NCI-H774 (cell line): ENCODE measurements around the gene SFTA2.
"Not testable (repeated sequence)": the region's sequence is repeated elsewhere in the genome, so short reads cannot be mapped to it uniquely, and the experiment has no call there.

Source experiments
- DNase-seq: peaks from one replicate; lab custom pipeline; 2025; lab: John Stamatoyannopoulos, UW

The SFTA2 gene

DNA sequence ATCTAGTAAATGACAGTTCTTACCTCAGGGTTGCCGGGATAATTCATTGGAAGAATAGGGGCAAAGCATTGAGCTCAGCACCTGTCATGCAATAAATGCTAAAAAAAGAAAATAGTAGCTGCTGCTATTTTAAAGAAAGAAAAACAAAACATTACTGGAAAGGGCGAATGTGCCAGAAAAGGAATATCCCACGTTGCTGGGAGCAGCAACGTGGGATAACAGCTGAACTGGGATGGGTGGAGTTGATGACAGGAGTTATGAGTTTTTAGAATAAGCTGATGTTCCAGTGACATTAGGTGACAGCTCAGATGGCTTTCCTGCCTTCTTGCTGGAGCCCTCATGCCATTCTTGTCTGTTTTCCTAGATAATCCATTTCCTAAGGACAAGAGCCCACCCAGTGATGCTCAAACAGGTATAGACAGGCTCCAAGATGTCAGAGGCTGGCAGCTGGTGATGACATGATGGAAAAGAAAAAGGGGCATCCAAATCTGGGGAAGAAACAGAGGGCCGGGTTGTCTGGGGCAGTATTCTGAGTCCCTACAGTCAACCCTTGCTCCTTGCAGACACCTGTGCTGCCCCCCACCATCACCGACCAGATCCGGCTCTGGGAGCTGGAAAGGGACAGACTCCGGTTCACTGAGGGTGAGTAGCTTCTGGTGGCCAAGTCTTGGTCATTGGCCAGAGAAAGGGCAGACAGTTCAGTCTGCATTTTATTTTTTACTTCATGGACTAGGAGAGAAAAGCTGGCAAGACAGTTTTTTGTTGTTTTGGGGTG lies 19.0 kb downstream of the SFTA2 start:
- no peak for DNase-seq

DNA sequence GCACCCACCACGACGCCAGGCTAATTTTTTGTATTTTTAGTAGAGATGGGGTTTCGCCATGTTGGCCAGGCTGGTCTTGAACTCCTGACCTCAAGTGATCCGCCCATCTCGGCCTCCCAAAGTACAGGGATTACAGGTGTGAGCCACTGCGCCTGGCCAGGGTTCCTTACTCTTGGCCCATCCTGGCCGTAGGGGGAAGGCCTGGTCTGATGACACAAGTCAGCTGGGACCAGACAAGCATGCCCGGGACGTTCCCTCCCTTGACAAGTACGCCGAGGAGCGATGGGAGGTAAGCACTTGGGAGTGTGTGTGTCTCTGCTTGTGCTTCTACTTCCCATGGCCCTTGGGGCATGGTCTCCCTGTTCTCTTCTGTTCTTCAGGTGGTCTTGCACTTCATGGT lies 21.5 kb downstream of the SFTA2 start:
- DNase-seq: not testable (repeated sequence)

DNA sequence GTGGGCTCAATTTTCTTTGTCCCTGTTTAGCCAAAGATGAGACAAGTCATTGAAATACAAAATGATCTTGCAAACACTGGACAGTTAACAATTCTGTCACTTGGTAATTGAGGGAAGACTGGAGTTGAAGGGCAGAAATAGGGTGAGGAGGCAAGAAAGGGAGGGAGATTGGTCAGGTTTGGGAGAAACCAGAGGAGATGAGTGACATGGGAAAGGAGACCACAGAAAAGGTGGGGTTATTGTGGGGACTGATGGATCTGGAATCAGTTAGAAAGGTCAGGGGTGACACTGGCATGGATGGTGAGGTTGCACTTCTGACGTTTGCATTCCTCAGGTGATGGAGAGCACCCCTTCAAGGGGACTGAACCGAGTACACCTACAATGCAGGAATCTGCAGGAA lies 23.3 kb downstream of the SFTA2 start:
- DNase-seq: no peak

GRCh38 chr6:30907758-30908591 lies 24.0 kb downstream of the SFTA2 start, which contains the start of gene GTF2H4:
GTF2H4 (plus strand) TSS chr6:30908207.
- DNase-seq: peak; percentile 97

GRCh38 chr6:30907290-30907757 lies 24.6 kb downstream of the SFTA2 start:
- not testable (repeated sequence) for DNase-seq

DNA sequence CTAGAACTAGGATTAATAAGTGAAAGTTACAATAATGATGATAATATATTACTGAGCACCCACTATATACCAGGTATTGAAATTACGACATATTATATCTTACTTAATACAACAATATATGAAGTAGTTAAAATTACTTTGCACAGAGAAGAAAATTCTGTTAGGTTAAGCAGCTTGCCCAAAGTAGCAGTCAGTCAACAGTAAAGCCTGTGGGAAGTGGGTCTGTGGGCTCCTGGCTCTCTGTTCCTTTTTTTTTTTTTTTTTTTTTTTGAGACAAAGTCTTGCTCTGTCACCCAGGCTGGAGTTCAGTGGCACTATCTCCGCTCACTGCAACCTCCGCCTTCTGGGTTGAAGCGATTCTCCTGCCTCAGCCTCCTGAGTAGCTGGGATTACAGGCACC lies 28.7 kb downstream of the SFTA2 start:
- no peak for DNase-seq

DNA sequence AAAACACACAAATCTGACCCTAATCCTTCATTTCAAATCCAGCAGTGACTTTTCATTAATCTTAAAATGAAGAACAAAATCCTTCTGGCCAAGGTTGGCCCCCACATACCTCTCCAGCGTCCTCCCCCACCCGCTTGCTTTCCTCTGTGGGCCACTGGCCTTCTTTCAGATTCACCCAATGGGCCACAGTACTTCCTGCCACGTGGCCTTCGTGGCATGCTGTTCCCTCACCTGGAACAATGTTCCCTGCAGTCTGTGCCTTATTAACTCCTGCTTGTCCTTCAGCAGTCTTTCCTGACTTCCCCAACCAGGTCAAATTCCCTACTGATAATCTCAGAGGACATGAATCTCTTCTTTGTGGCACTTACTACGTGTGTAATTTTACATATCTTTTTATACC lies 29.3 kb downstream of the SFTA2 start:
- DNase-seq: no peak

DNA sequence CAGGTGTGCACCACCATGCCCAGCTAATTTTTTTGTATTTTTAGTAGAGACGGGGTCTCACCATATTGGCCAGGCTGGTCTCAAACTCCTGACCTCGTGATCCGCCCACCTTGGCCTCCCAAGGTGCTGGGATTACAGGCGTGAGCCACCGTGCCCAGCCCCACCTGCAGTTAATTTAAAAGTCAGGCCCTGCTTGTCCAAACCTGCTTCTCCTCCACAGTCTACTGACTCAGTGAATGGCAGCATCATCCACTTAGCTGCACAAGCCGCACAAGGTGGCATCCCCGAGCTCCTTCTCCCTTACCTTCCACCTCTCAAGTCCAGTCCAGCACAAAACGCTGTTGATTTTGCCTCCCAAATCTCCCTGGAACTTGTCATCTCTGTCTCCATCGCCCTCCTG lies 29.8 kb downstream of the SFTA2 start:
- DNase-seq: not testable (repeated sequence)

- DNase-seq: no peak
These were observed 30.5 kb downstream of the SFTA2 start for GRCh38 chr6:30901436-30901835.

DNA sequence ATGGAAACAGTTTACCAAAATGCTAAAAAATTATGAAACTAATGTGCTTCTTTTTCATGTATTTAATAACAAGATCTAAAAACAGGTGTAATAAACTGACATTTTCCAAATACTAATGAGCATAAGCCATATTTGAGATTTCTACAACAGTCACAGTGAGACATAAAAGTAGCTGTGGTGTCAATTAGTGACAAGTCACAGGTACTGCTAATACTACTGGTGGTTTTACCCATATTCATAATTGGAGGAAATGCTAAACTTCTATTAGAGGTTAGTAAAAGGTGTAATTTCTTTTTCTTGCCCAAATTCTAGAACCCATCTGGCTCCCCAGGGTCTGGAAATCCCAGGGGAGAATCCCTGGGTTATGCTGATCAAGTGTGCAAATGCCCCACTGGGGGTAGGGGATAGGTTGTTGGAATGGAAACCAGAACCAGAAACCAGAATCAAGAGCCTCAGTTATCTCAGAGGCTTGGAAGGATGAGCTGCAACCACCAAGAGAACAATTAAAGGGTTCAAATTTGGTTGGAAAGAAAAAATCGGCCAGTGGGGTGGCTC lies 31.0 kb downstream of the SFTA2 start:
- DNase-seq: no peak

GRCh38 chr6:30898750-30899360 lies 33.1 kb downstream of the SFTA2 start:
- DNase-seq: no peak

DNA sequence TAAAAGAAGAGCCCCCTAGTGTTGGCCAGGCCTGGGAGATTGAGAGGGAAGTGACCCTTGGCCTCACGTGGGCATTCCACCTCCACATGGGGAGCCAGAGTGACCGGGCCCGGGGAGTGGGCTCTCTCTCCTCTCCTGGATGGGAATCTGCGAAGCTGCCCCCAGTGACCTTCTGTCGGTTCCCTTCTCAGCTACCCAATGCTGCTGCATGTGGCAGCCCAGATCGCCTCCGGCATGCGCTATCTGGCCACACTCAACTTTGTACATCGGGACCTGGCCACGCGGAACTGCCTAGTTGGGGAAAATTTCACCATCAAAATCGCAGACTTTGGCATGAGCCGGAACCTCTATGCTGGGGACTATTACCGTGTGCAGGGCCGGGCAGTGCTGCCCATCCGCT lies 34.1 kb downstream of the SFTA2 start:
- no peak for DNase-seq

GRCh38 chr6:30896541-30896940 lies 35.4 kb downstream of the SFTA2 start:
- DNase-seq: no peak

GRCh38 chr6:30895343-30895742 lies 36.6 kb downstream of the SFTA2 start:
- DNase-seq: no peak

DNA sequence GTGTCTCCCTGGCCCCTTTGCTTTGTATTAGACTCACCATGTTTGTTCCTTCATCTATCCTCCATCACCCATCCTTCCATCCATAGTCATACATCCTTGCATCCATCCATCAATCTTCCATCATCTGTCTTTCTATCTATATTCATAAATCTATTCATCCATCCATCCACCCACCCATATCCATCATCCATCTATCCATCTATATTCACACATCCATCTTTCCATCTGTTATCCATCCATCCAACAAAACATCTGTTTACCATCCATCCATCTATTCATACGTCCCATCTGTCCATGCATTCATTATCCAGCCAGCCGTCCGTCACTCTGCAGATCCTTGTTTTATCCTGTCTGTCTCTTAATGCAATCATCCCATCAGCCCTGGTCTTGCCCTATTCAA lies 37.0 kb downstream of the SFTA2 start:
- no peak for DNase-seq

- DNase-seq: no peak
These were observed 37.6 kb downstream of the SFTA2 start for GRCh38 chr6:30894381-30894780.

GRCh38 chr6:30893666-30894065 lies 38.3 kb downstream of the SFTA2 start:
- DNase-seq: no peak

GRCh38 chr6:30893001-30893591 lies 38.9 kb downstream of the SFTA2 start:
- DNase-seq: no peak

- no peak for DNase-seq
These were observed 40.0 kb downstream of the SFTA2 start for GRCh38 chr6:30891816-30892538.

GRCh38 chr6:30891450-30891723 lies 40.6 kb downstream of the SFTA2 start:
- DNase-seq: no peak

DNA sequence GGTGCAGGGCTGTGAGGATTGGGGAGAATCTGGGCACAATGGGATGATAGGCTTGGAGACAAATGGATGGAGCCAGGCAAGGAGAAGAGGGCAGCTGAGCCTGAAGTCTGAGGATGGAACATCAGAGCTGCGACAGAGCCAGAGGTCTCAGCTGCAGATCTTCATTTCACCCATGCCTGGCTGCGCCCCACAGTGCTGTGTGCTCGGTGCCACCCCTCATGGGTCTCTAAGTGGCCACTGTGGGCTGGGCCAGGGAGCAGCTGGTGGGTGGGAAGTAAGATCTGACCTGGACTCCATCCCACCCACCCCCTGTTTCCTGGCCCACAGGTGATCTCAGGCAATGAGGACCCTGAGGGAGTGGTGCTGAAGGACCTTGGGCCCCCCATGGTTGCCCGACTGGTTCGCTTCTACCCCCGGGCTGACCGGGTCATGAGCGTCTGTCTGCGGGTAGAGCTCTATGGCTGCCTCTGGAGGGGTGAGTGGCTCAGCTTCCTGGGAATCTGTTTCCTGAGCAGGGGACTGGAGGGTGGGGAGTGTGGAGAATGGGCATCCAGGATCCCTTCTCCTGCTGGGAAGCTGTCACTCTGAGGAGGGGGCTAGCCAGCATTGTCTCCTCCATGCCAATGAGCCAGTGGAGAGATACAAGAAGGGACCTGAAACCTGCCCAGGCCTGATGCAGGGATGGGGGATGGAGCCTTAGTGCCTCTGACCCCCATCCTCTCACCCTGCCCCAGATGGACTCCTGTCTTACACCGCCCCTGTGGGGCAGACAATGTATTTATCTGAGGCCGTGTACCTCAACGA lies 41.1 kb downstream of the SFTA2 start:
- DNase-seq: no peak
